H9 (cell line): Measurements from ENCODE around the gene NEAT1. TPM values are rescaled to one million over a fixed set of nuclear protein-coding genes. Genes with fewer than 3 reads are reported as not detected.

Source experiments
- DNase-seq: peaks from one replicate; pipeline ENCODE4 v3.0.0-alpha.2; 2017
- H2AFZ ChIP-seq: one replicate; pipeline ENCODE4 v1.6.1; 2013; ENCODE audit warnings: mild to moderate bottlenecking, low read length, control low read depth, moderate library complexity
- H2AK5ac ChIP-seq: 2 replicates; pipeline ENCODE4 v1.6.1; 2013; ENCODE audit warnings: low read length, control low read depth, mixed read lengths; ENCODE audit not compliant: insufficient read length
- H2BK120ac ChIP-seq: one replicate; pipeline ENCODE4 v1.6.1; 2013; ENCODE audit warnings: low read depth, mild to moderate bottlenecking, low read length, control low read depth, inconsistent platforms; ENCODE audit not compliant: poor library complexity, severe bottlenecking
- H2BK12ac ChIP-seq: 2 replicates; pipeline ENCODE4 v1.6.1; 2013; ENCODE audit warnings: low read length, control low read depth, mixed read lengths, low read depth; ENCODE audit not compliant: insufficient read length
- H2BK15ac ChIP-seq: 2 replicates; pipeline ENCODE4 v1.6.1; 2013; ENCODE audit warnings: low read depth, low read length, control low read depth
- H2BK20ac ChIP-seq: one replicate; pipeline ENCODE4 v1.6.1; 2013; ENCODE audit warnings: low read depth, mild to moderate bottlenecking, low read length, control low read depth, inconsistent platforms; ENCODE audit not compliant: poor library complexity, severe bottlenecking
- H2BK5ac ChIP-seq: 2 replicates; pipeline ENCODE4 v1.6.1; 2013; ENCODE audit warnings: low read length, control low read depth, mixed read lengths; ENCODE audit not compliant: insufficient read length
- H3K14ac ChIP-seq: 2 replicates; pipeline ENCODE4 v1.6.1; 2013; ENCODE audit warnings: low read length, control low read depth; ENCODE audit not compliant: insufficient read depth
- H3K18ac ChIP-seq: 2 replicates; pipeline ENCODE4 v1.6.1; 2013; ENCODE audit warnings: low read depth, mild to moderate bottlenecking, mixed read lengths, low read length, control low read depth; ENCODE audit not compliant: insufficient read length
- H3K23ac ChIP-seq: 2 replicates; pipeline ENCODE4 v1.6.1; 2013; ENCODE audit warnings: low read length, control low read depth, mixed read lengths, low read depth; ENCODE audit not compliant: insufficient read length
- H3K23me2 ChIP-seq: 2 replicates; pipeline ENCODE4 v1.6.1; 2013; ENCODE audit warnings: low read depth, mild to moderate bottlenecking, mixed read lengths, low read length, control low read depth; ENCODE audit not compliant: insufficient read length, poor library complexity, severe bottlenecking
- H3K27ac ChIP-seq: 2 replicates; pipeline ENCODE4 v1.5.1; 2013; ENCODE audit warnings: low read length, control low read depth, mixed read lengths, low read depth; ENCODE audit not compliant: insufficient read length
- H3K27me3 ChIP-seq: 2 replicates; pipeline ENCODE4 v1.6.1; 2013; ENCODE audit warnings: low read length, control low read depth, inconsistent platforms; ENCODE audit not compliant: insufficient read depth
- H3K4ac ChIP-seq: 2 replicates; pipeline ENCODE4 v1.6.1; 2013; ENCODE audit warnings: low read depth, mild to moderate bottlenecking, control low read depth, inconsistent platforms, low read length, moderate library complexity
- H3K4me1 ChIP-seq: 2 replicates; pipeline ENCODE4 v1.6.1; 2013; ENCODE audit warnings: low read length, control low read depth, inconsistent platforms; ENCODE audit not compliant: insufficient read depth
- H3K4me2 ChIP-seq: 2 replicates; pipeline ENCODE4 v1.6.1; 2013; ENCODE audit warnings: low read length, control low read depth, mixed read lengths; ENCODE audit not compliant: insufficient read length, insufficient read depth
- H3K56ac ChIP-seq: 2 replicates; pipeline ENCODE4 v1.6.1; 2013; ENCODE audit warnings: low read depth, mild to moderate bottlenecking, mixed read lengths, low read length, control low read depth; ENCODE audit not compliant: insufficient read length
- H3K79me1 ChIP-seq: 2 replicates; pipeline ENCODE4 v1.6.1; 2013; ENCODE audit warnings: low read depth, mild to moderate bottlenecking, moderate library complexity, low read length, control low read depth, inconsistent platforms; ENCODE audit not compliant: insufficient read depth, poor library complexity, severe bottlenecking
- H3K79me2 ChIP-seq: 2 replicates; pipeline ENCODE4 v1.6.1; 2013; ENCODE audit warnings: low read length, control low read depth, inconsistent platforms; ENCODE audit not compliant: insufficient read depth
- H3K9ac ChIP-seq: 2 replicates; pipeline ENCODE4 v1.6.1; 2013; ENCODE audit warnings: low read length, control low read depth, mixed read lengths; ENCODE audit not compliant: insufficient read length; ENCODE audit errors: extremely low read depth
- H3K9me3 ChIP-seq: one replicate; pipeline ENCODE4 v1.6.1; 2013; ENCODE audit warnings: low read depth, low read length, inconsistent platforms; ENCODE audit not compliant: control insufficient read depth
- H3T11ph ChIP-seq: one replicate; pipeline ENCODE4 v1.6.1; 2013; ENCODE audit warnings: mild to moderate bottlenecking, low read length, control low read depth, inconsistent platforms
- H4K20me1 ChIP-seq: one replicate; pipeline ENCODE4 v1.6.1; 2013; ENCODE audit not compliant: control insufficient read depth, insufficient read length, insufficient read depth
- H4K5ac ChIP-seq: 2 replicates; pipeline ENCODE4 v1.6.1; 2013; ENCODE audit warnings: low read depth, mild to moderate bottlenecking, mixed read lengths, low read length, control low read depth; ENCODE audit not compliant: insufficient read length
- H4K8ac ChIP-seq: replicated peaks from 2 replicates; pipeline ENCODE4 v1.6.1; 2013; ENCODE audit warnings: low read length, control low read depth, mixed read lengths, low read depth; ENCODE audit not compliant: insufficient read length
- H4K91ac ChIP-seq: 2 replicates; pipeline ENCODE4 v1.6.1; 2013; ENCODE audit warnings: low read depth, mild to moderate bottlenecking, moderate library complexity, mixed read lengths, low read length, control low read depth; ENCODE audit not compliant: insufficient read length
- H3K27ac Mint-ChIP-seq, 3 experiments: 2 replicates in 2 of 3; 3 replicates in 1 of 3; pipeline ENCODE4 v1.8.0; 2020 to 2021; ENCODE audit warnings: mixed read lengths in 3 of 3, mild to moderate bottlenecking in 1 of 3, moderate library complexity in 1 of 3
- H3K27me3 Mint-ChIP-seq: 2 replicates; pipeline ENCODE4 v1.8.0; 2021; ENCODE audit warnings: low read depth, mild to moderate bottlenecking, moderate library complexity, mixed read lengths
- H3K36me3 Mint-ChIP-seq, 3 experiments: 2 replicates in 2 of 3; 3 replicates in 1 of 3; pipeline ENCODE4 v1.8.0; 2020 to 2021; ENCODE audit warnings: low read depth in 3 of 3, mixed read lengths in 3 of 3; ENCODE audit not compliant: insufficient read depth in 1 of 3
- H3K4me1 Mint-ChIP-seq, 2 experiments: 2 replicates each; pipeline ENCODE4 v1.8.0; 2020; ENCODE audit warnings: mixed read lengths in 2 of 2
- H3K4me3 Mint-ChIP-seq, 2 experiments: 2 replicates in 1 of 2; 3 replicates in 1 of 2; pipeline ENCODE4 v1.8.0; 2020 to 2021; ENCODE audit warnings: mild to moderate bottlenecking in 2 of 2, mixed read lengths in 2 of 2, moderate library complexity in 1 of 2
- H3K9me3 Mint-ChIP-seq, 2 experiments: 2 replicates in 1 of 2; 3 replicates in 1 of 2; pipeline ENCODE4 v1.8.0; 2020; ENCODE audit warnings: mild to moderate bottlenecking in 2 of 2, mixed read lengths in 2 of 2, moderate library complexity in 1 of 2
- CTCF ChIP-seq: fragments of 200-600 bp; sonication (generic); conservative IDR thresholded peaks from 3 replicates; pipeline ENCODE4 v1.8.0; 2021; ENCODE audit warnings: antibody characterized with exemption, mild to moderate bottlenecking
- WGBS: extraction: QIAGEN DNeasy Blood & Tissue Kit; methylation state at CpG from one replicate; pipeline ENCODE4 v1.1.7; 2013; ENCODE audit warnings: missing lambda C conversion rate, low lambda C conversion rate, mixed read lengths; ENCODE audit not compliant: insufficient read length; ENCODE audit errors: extremely low coverage; 5-methylcytosine and 5-hydroxymethylcytosine counted together
- total RNA-seq: library from RNA; stranded (reverse); gene quantifications from 2 replicates; pipeline ENCODE4 v1.2.1, GENCODE V29; 2021

NEAT1 gene
- total RNA-seq, 1 experiment from 2014 or later: 12.7 TPM

- Histone ChIP-seq H4K91ac (no peak overlapping the region), H2AFZ (no peak overlapping the region), H2BK12ac (no peak overlapping the region), H3K27ac (no peak overlapping the region), H4K8ac (no peak overlapping the region), H3K9me3 (no peaks in the 10 kb centered on the region), H2BK20ac (no peak overlapping the region), H3K14ac (no peak overlapping the region), H2BK5ac (no peak overlapping the region), H3K79me2 (no peaks in the 10 kb centered on the region; the same call in 1 of the 2 replicates), H3K79me1 (no peaks in the 10 kb centered on the region), H2BK15ac (no peak overlapping the region), H4K20me1 (no peaks in the 10 kb centered on the region), H3K18ac (no peak overlapping the region), H3T11ph (no peak overlapping the region), H4K5ac (no peak overlapping the region), H3K9ac (no peak overlapping the region), H3K23ac (no peak overlapping the region), H3K4me2 (no peak overlapping the region), H3K27me3 (no peaks in the 10 kb centered on the region), H2AK5ac (no peak overlapping the region), H3K4me1 (0 out of 2 replicates have a peak, but pooled peaks cover 4% of the 10 kb centered on the region), H3K56ac (no peak overlapping the region), H3K23me2 (no peaks in the 10 kb centered on the region), H3K4ac (no peak overlapping the region), H2BK120ac (no peak overlapping the region)
- no peak for DNase-seq
- H3K4me3 Mint-ChIP-seq: no peak overlapping the region
- H3K36me3 Mint-ChIP-seq: no peaks in the 10 kb centered on the region
- no peak overlapping the region for H3K27ac Mint-ChIP-seq
- H3K4me1 Mint-ChIP-seq: peaks cover 5% of the 10 kb centered on the region in 2 experiments
- no peak for TF ChIP-seq CTCF
- H3K9me3 Mint-ChIP-seq: no peaks in the 10 kb centered on the region
- WGBS: no CpG with 5 or more reads among the region's 5 CpGs
- H3K27me3 Mint-ChIP-seq: no peaks in the 10 kb centered on the region
Observed at GRCh38 chr11:65434667-65435410, 12.2 kb downstream of the NEAT1 start.
